SK-N-SH (cell line): Measurements from ENCODE around the gene AOAH. TPM values are rescaled to one million over a fixed set of nuclear protein-coding genes. Genes with fewer than 3 reads are reported as not detected.

Experiments
- CTCF ChIA-PET: fragments of 300-600, 350-600 bp; formaldehyde crosslinking; extraction: SDS; loops from one replicate; lab custom pipeline; 2021; lab: Yijun Ruan, JAX
- POLR2A ChIA-PET: fragments of 350-600 bp; sonication (Branson Sonifier 250); formaldehyde crosslinking; extraction: SDS; loops from one replicate; lab custom pipeline; 2020; ENCODE audit warnings: antibody characterized with exemption, inconsistent platforms; lab: Yijun Ruan, JAX
- DNase-seq: peaks from one replicate; pipeline ENCODE4 v3.0.0; 2012
- H2AFZ ChIP-seq: fragments of 200-600 bp; sonication (generic); 2 replicates; pipeline ENCODE4 v1.8.1; 2016; ENCODE audit warnings: antibody characterized with exemption, mild to moderate bottlenecking, low read depth
- H3F3A ChIP-seq: fragments of 200-600 bp; sonication (generic); replicated peaks from 2 replicates; pipeline ENCODE3; 2016; ENCODE audit warnings: antibody characterized with exemption, mild to moderate bottlenecking; ENCODE audit not compliant: insufficient read depth
- H3K27ac ChIP-seq, 2 experiments: fragments of 200-500 bp in 1 of 2; fragments of 200-600 bp in 1 of 2; sonication (Bioruptor generic) in 1 of 2; sonication (generic), shearing (Covaris generic) in 1 of 2; 2 replicates each; pipeline versions ENCODE4 v1.5.1 to v1.6.1; 2014 to 2016; ENCODE audit warnings: low read depth in 2 of 2, inconsistent platforms in 1 of 2, low read length in 1 of 2, mild to moderate bottlenecking in 1 of 2, mixed read lengths in 1 of 2
- H3K27me3 ChIP-seq: fragments of 200-600 bp; sonication (generic), shearing (Covaris generic); 2 replicates; pipeline ENCODE4 v1.6.1; 2016; ENCODE audit warnings: mixed run types; ENCODE audit not compliant: insufficient read depth
- H3K36me3 ChIP-seq, 2 experiments: fragments of 200-500 bp in 1 of 2; fragments of 200-600 bp in 1 of 2; sonication (Bioruptor generic) in 1 of 2; sonication (generic) in 1 of 2; replicated peaks in 1 of 2; 2 replicates each; pipeline versions ENCODE3 to v1.5.1; 2014 to 2016; ENCODE audit warnings: low read length in 1 of 2, mild to moderate bottlenecking in 1 of 2; ENCODE audit not compliant: insufficient read depth in 2 of 2, control insufficient read depth in 1 of 2
- H3K4me1 ChIP-seq, 2 experiments: fragments of 200-500 bp in 1 of 2; fragments of 200-600 bp in 1 of 2; sonication (Bioruptor generic) in 1 of 2; sonication (generic), shearing (Covaris generic) in 1 of 2; 2 replicates each; pipeline versions ENCODE4 v1.5.1 to v1.6.1; 2014 to 2016; ENCODE audit warnings: low read depth in 1 of 2, low read length in 1 of 2, mixed run types in 1 of 2; ENCODE audit not compliant: insufficient read depth in 2 of 2, control insufficient read depth in 1 of 2
- H3K4me2 ChIP-seq: fragments of 200-600 bp; sonication (generic), shearing (Covaris generic); 2 replicates; pipeline ENCODE4 v1.6.1; 2017; ENCODE audit warnings: mixed run types
- H3K4me3 ChIP-seq, 2 experiments: fragments of 200-500 bp in 1 of 2; fragments of 200-600 bp in 1 of 2; sonication (Bioruptor generic) in 1 of 2; sonication (generic), shearing (Covaris generic) in 1 of 2; 2 replicates each; pipeline versions ENCODE4 v1.5.1 to v1.8.1; 2014 to 2016; ENCODE audit warnings: low read depth in 2 of 2, inconsistent platforms in 1 of 2, low read length in 1 of 2, mild to moderate bottlenecking in 1 of 2, mixed read lengths in 1 of 2, moderate library complexity in 1 of 2
- H3K79me2 ChIP-seq: fragments of 200-600 bp; sonication (generic); 2 replicates; pipeline ENCODE4 v1.8.1; 2017; ENCODE audit warnings: mild to moderate bottlenecking; ENCODE audit not compliant: insufficient read depth
- H3K9ac ChIP-seq: fragments of 200-600 bp; sonication (generic); 2 replicates; pipeline ENCODE4 v1.6.1; 2017; ENCODE audit warnings: mixed run types
- H3K9me2 ChIP-seq: fragments of 200-600 bp; sonication (generic); 2 replicates; pipeline ENCODE4 v1.6.1; 2017; ENCODE audit warnings: mixed run types
- H3K9me3 ChIP-seq: fragments of 200-600 bp; sonication (generic); 2 replicates; pipeline ENCODE4 v1.6.1; 2017; ENCODE audit warnings: mixed run types, mild to moderate bottlenecking, moderate library complexity
- H4K20me1 ChIP-seq: fragments of 200-600 bp; sonication (generic); 2 replicates; pipeline ENCODE4 v1.6.1; 2017; ENCODE audit warnings: mild to moderate bottlenecking, mixed run types; ENCODE audit not compliant: insufficient read depth
- CHD2 ChIP-seq: fragments of 150-350 bp; IDR thresholded peaks from 2 replicates; pipeline ENCODE4 v1.6.1; 2018; ENCODE audit warnings: low read length; ENCODE audit not compliant: partially characterized antibody
- CTCF ChIP-seq: fragments of 200-600 bp; sonication (generic); IDR thresholded peaks from 2 replicates; pipeline ENCODE4 v1.6.1; 2017; ENCODE audit warnings: antibody characterized with exemption, mild to moderate bottlenecking, moderate library complexity
- ELF1 ChIP-seq: IDR thresholded peaks from 2 replicates; pipeline ENCODE4 v1.4.0; 2012
- EP300 ChIP-seq, 2 experiments: IDR thresholded peaks; 2 replicates each; pipeline versions ENCODE4 v1.4.0 to v1.6.1; 2012; ENCODE audit warnings: borderline replicate concordance in 1 of 2, low read depth in 1 of 2, low read length in 1 of 2
- EZH2phosphoT487 ChIP-seq: fragments of 200-600 bp; sonication (generic); IDR thresholded peaks from 2 replicates; pipeline ENCODE4 v1.6.1; 2017; ENCODE audit warnings: low read depth, mixed run types, mild to moderate bottlenecking, antibody characterized with exemption, moderate library complexity, borderline replicate concordance
- FOXM1 ChIP-seq: IDR thresholded peaks from 2 replicates; pipeline ENCODE4 v1.4.0; 2012; ENCODE audit warnings: low read depth, mild to moderate bottlenecking
- GATA2 ChIP-seq: sonication (generic); formaldehyde crosslinking; IDR thresholded peaks from 2 replicates; pipeline ENCODE4 v1.5.0; 2020; ENCODE audit warnings: mild to moderate bottlenecking, missing genetic modification reagents
- JUND ChIP-seq: IDR thresholded peaks from 2 replicates; pipeline ENCODE4 v1.4.0; 2012
- MAX ChIP-seq: IDR thresholded peaks from 2 replicates; pipeline ENCODE4 v1.4.0; 2012; ENCODE audit warnings: low read depth
- POLR2AphosphoS5 ChIP-seq: IDR thresholded peaks from 2 replicates; pipeline ENCODE4 v1.6.1; 2012; ENCODE audit warnings: low read depth, low read length
- RAD21 ChIP-seq: IDR thresholded peaks from 2 replicates; pipeline ENCODE4 v1.6.1; 2012; ENCODE audit warnings: mild to moderate bottlenecking, low read length
- RFX5 ChIP-seq: IDR thresholded peaks from 2 replicates; pipeline ENCODE4 v1.6.1; 2012; ENCODE audit warnings: mild to moderate bottlenecking, improper control_type of control experiment, low read length
- RXRA ChIP-seq: IDR thresholded peaks from 2 replicates; pipeline ENCODE4 v1.4.0; 2012; ENCODE audit warnings: low read depth, mild to moderate bottlenecking, borderline replicate concordance
- SIN3A ChIP-seq: IDR thresholded peaks from 2 replicates; pipeline ENCODE4 v1.6.1; 2012; ENCODE audit warnings: low read depth, mild to moderate bottlenecking, low read length, moderate library complexity, borderline replicate concordance
- SMC3 ChIP-seq: IDR thresholded peaks from 2 replicates; pipeline ENCODE4 v1.6.1; 2012; ENCODE audit warnings: low read depth, low read length, improper control_type of control experiment
- TAF1 ChIP-seq: IDR thresholded peaks from 2 replicates; pipeline ENCODE4 v1.6.1; 2012; ENCODE audit warnings: low read depth, mild to moderate bottlenecking, low read length, moderate library complexity, borderline replicate concordance
- TCF12 ChIP-seq: IDR thresholded peaks from 2 replicates; pipeline ENCODE4 v1.4.0; 2012
- USF1 ChIP-seq: IDR thresholded peaks from 2 replicates; pipeline ENCODE4 v1.4.0; 2012; ENCODE audit warnings: low read depth, borderline replicate concordance
- USF2 ChIP-seq: fragments of 150-350 bp; IDR thresholded peaks from 2 replicates; pipeline ENCODE4 v1.6.1; 2017; ENCODE audit warnings: antibody characterized with exemption, low read length, low read depth, borderline replicate concordance
- YY1 ChIP-seq: IDR thresholded peaks from 2 replicates; pipeline ENCODE4 v1.4.0; 2012; ENCODE audit warnings: low read depth, mild to moderate bottlenecking
- WGBS: methylation state at CpG from one replicate; pipeline ENCODE4 v1.1.6; 2017; ENCODE audit warnings: low lambda C conversion rate; 5-methylcytosine and 5-hydroxymethylcytosine counted together
- polyA plus RNA-seq, 3 experiments: library from polyadenylated mRNA; depleted of rRNA; stranded (reverse); fragments of >200 nt; gene quantifications; 2 replicates each; pipeline ENCODE4 v1.2.3, GENCODE V29; 2012

Gene AOAH
- polyA plus RNA-seq, 1 of the 3 experiments (the other 2 are of a cell fraction): not detected

- no peaks in the 10 kb centered on the region for H3K9me3 ChIP-seq
- no peaks in the 10 kb centered on the region for H4K20me1 ChIP-seq
- WGBS: 46% methylated on average over 3 of the region's 3 CpGs
- CTCF ChIA-PET: no interaction called here
- H3K27me3 ChIP-seq: no peaks in the 10 kb centered on the region
- no peaks in the 10 kb centered on the region for H3K36me3 ChIP-seq
- DNase-seq: no peak
- no peak overlapping the region for H3K9ac ChIP-seq
- POLR2A ChIA-PET: no interaction called here
- no peak overlapping the region for H3K4me3 ChIP-seq
- no peaks in the 10 kb centered on the region for H3K4me1 ChIP-seq
- no peaks in the 10 kb centered on the region for H3K79me2 ChIP-seq
- no peak overlapping the region for H2AFZ ChIP-seq
- no peaks in the 10 kb centered on the region for H3F3A ChIP-seq
- no peak overlapping the region for H3K4me2 ChIP-seq
- no peaks in the 10 kb centered on the region for H3K9me2 ChIP-seq
- no peak overlapping the region for H3K27ac ChIP-seq
- TF ChIP-seq EP300 (IDR thresholded peaks at IDR 0.05; ENCODE audit: borderline replicate concordance in 1 of 2, low read depth in 1 of 2, low read length in 1 of 2) (no peak), CHD2 (no peak), GATA2 (no peak), RFX5 (no peak), SIN3A (no peak), RAD21 (no peak), FOXM1 (no peak), JUND (no peak), EZH2phosphoT487 (no peak), YY1 (no peak), TAF1 (no peak), RXRA (no peak), USF2 (no peak), MAX (no peak), CTCF (no peak), TCF12 (no peak), POLR2AphosphoS5 (no peak), ELF1 (no peak), USF1 (no peak), SMC3 (no peak)
- TF ChIP-seq, all 33 proteins: peak for 0
These were observed 134.9 kb downstream of the AOAH start for GRCh38 chr7:36589391-36589790.
